Stomach (tissue), 9 donors: ENCODE measurements around the gene SLC29A1. TPM values are rescaled to one million over a fixed set of nuclear protein-coding genes. Genes with fewer than 3 reads are reported as not detected.

Source experiments
- DNase-seq, 2 donors: peaks; one replicate each; pipeline versions ENCODE4 v3.0.0 to v3.0.0-alpha.2; 2013 to 2019
- H3K27ac ChIP-seq, 5 donors: fragments of 200-600 bp in 4 of 5; sonication (generic) in 4 of 5; one replicate each; pipeline ENCODE4 v1.5.1; 2013 to 2019; ENCODE audit warnings: mild to moderate bottlenecking in 1 of 5, moderate library complexity in 1 of 5
- H3K27me3 ChIP-seq, 3 donors: fragments of 200-600 bp; sonication (generic); one replicate each; pipeline ENCODE4 v1.5.1; 2017 to 2019; ENCODE audit warnings: mixed run types in 1 of 3
- H3K36me3 ChIP-seq, 4 donors: fragments of 200-600 bp; sonication (generic); 1 replicate in 3 of 4; 2 replicates in 1 of 4; pipeline ENCODE4 v1.5.1; 2016 to 2019
- H3K4me1 ChIP-seq, 4 donors: fragments of 200-600 bp; sonication (generic); one replicate each; pipeline ENCODE4 v1.5.1; 2016 to 2019
- H3K4me3 ChIP-seq, 4 donors: fragments of 200-600 bp; sonication (generic) in 3 of 4; one replicate each; pipeline ENCODE4 v1.5.1; 2016 to 2019; ENCODE audit warnings: mild to moderate bottlenecking in 1 of 4
- H3K9me3 ChIP-seq, 4 donors: fragments of 200-600 bp; sonication (generic); one replicate each; pipeline ENCODE4 v1.5.1; 2016 to 2019
- EP300 ChIP-seq: sonication (generic); formaldehyde crosslinking; IDR thresholded peaks from one replicate; pipeline ENCODE4 v1.6.1; 2017; ENCODE audit warnings: antibody characterized with exemption
- POLR2AphosphoS5 ChIP-seq, 3 donors: sonication (generic); formaldehyde crosslinking; IDR thresholded peaks; one replicate each; pipeline ENCODE4 v1.6.1; 2016; ENCODE audit warnings: antibody characterized with exemption in 3 of 3
- WGBS, 5 donors: extraction: QIAGEN DNeasy Blood & Tissue Kit in 3 of 5; methylation state at CpG; one replicate each; pipeline versions ENCODE4 v1.1.5 to v1.1.7; 2013 to 2018; 5-methylcytosine and 5-hydroxymethylcytosine counted together
- intact Hi-C: fragments of 100-400 bp; cut with DNase I; formaldehyde crosslinking; loops from one replicate; pipeline ENCODE4 v1.15.1; 2023; ENCODE audit warnings: low total_unique reads
- polyA plus RNA-seq, 3 donors: library from polyadenylated mRNA; stranded (reverse); fragments of 200-250 nt; gene quantifications; one replicate each; pipeline ENCODE4 v1.2.3, GENCODE V29; 2013
- total RNA-seq, 5 donors: library from RNA; depleted of rRNA; stranded (reverse); fragments of >200 nt; gene quantifications; one replicate each; pipeline versions ENCODE4 v1.1.0 to v1.2.3, GENCODE V29; 2014 to 2016
- TF ChIP-seq, protein P1 (sequence below), 7 experiments: fragments of 450-650 bp in 4 of 7; fragments of 200-600 bp in 3 of 7; sonication (generic) in 3 of 7; IDR thresholded peaks; one replicate each; pipeline ENCODE4 v1.5.1; 2016 to 2019; ENCODE audit warnings: antibody characterized with exemption in 7 of 7, control low read depth in 2 of 7, mild to moderate bottlenecking in 1 of 7
- donor health status: healthy with polysubstance abuse.
- donor health status: Bipolar disorder and iron deficiency.
- donor health status: healthy.

The SLC29A1 gene
- total and polyA plus RNA-seq, 8 donors = 22.6 to 217 (median 36.2) TPM

GRCh38 chr6:44253307-44254101, 30.1 kb downstream of the SLC29A1 start:
- Histone ChIP-seq H3K9me3 (no peaks in the 10 kb centered on the region), H3K27ac (no peak overlapping the region), H3K36me3 (peaks cover 70 to 77% (median 73%) of the 10 kb centered on the region in 4 donors), H3K27me3 (no peaks in the 10 kb centered on the region), H3K4me1 (peaks cover 50 to 91% (median 78%) of the 10 kb centered on the region in 4 donors), H3K4me3 (no peak overlapping the region)
- 55 to 62% (median 60%) methylated on average over 10 of the region's 10 CpGs for WGBS, 5 donors
- TF ChIP-seq, protein P1, sequence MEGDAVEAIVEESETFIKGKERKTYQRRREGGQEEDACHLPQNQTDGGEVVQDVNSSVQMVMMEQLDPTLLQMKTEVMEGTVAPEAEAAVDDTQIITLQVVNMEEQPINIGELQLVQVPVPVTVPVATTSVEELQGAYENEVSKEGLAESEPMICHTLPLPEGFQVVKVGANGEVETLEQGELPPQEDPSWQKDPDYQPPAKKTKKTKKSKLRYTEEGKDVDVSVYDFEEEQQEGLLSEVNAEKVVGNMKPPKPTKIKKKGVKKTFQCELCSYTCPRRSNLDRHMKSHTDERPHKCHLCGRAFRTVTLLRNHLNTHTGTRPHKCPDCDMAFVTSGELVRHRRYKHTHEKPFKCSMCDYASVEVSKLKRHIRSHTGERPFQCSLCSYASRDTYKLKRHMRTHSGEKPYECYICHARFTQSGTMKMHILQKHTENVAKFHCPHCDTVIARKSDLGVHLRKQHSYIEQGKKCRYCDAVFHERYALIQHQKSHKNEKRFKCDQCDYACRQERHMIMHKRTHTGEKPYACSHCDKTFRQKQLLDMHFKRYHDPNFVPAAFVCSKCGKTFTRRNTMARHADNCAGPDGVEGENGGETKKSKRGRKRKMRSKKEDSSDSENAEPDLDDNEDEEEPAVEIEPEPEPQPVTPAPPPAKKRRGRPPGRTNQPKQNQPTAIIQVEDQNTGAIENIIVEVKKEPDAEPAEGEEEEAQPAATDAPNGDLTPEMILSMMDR (IDR thresholded peaks at IDR 0.05) = peak in 4 of 7 experiments; percentile 8 to 39 (median 29)
- no peak for TF ChIP-seq EP300
- peak; percentile 59 to 66 for DNase-seq
- intact Hi-C loops = no loop called here

- TF ChIP-seq, protein P1 (IDR thresholded peaks at IDR 0.05) = no peak
- Histone ChIP-seq H3K4me3 (no peak overlapping the region), H3K4me1 (peaks cover 41 to 82% (median 69%) of the 10 kb centered on the region in 4 donors), H3K27me3 (no peaks in the 10 kb centered on the region), H3K9me3 (no peaks in the 10 kb centered on the region), H3K27ac (peak overlapping the region in 1 of 5 donors; percentile 97), H3K36me3 (peaks cover 65 to 77% (median 73%) of the 10 kb centered on the region in 4 donors)
- no peak for DNase-seq
- intact Hi-C loops = no loop called here
- 68 to 73% (median 72%) methylated on average over 12 of the region's 12 CpGs for WGBS, 5 donors
These were observed 31.1 kb downstream of the SLC29A1 start for GRCh38 chr6:44254191-44255104.

GRCh38 chr6:44255105-44255808, 31.9 kb downstream of the SLC29A1 start:
- intact Hi-C loops = no loop called here
- Histone ChIP-seq H3K9me3 (no peaks in the 10 kb centered on the region), H3K27ac (peak overlapping the region in 3 of 5 donors; percentile 95 to 97 (median 95)), H3K36me3 (peaks cover 64 to 77% (median 73%) of the 10 kb centered on the region in 4 donors), H3K4me3 (no peak overlapping the region), H3K27me3 (no peaks in the 10 kb centered on the region), H3K4me1 (peaks cover 33 to 73% (median 61%) of the 10 kb centered on the region in 4 donors)
- WGBS, 5 donors = 43 to 55% (median 50%) methylated on average over 14 to 16 of the region's 16 CpGs
- no peak for DNase-seq
- TF ChIP-seq POLR2AphosphoS5 (IDR thresholded peaks at IDR 0.05) = peak in 1 of 3 donors; percentile 56
- TF ChIP-seq, protein P1 (IDR thresholded peaks at IDR 0.05) = no peak
